DND-41 (cell line): Measurements from ENCODE around the gene NOL3.
A peak's percentile ranks its signal among the peaks of the same experiment; 100 is the strongest.

ENCODE experiments used
- ATAC-seq: fragments of 200-7000 bp; cut with Tn5 transposase; 3 replicates; pipeline ENCODE4 v1.9.1; 2021; ENCODE audit warnings: low read depth; ENCODE audit not compliant: insufficient read depth
- DNase-seq: peaks from one replicate; pipeline ENCODE4 v3.0.0-alpha.2; 2020
- H2AFZ ChIP-seq: 2 replicates; pipeline ENCODE4 v1.6.0; 2012; ENCODE audit warnings: low read depth, low read length
- H3K27ac ChIP-seq: 2 replicates; pipeline ENCODE4 v1.5.1; 2012; ENCODE audit warnings: low read length, inconsistent platforms
- H3K27me3 ChIP-seq: fragments of 200-600 bp; sonication (generic); 2 replicates; pipeline ENCODE4 v1.6.0; 2012; ENCODE audit warnings: low read length, mild to moderate bottlenecking, inconsistent platforms; ENCODE audit not compliant: insufficient read depth, poor library complexity
- H3K36me3 ChIP-seq: 2 replicates; pipeline ENCODE4 v1.5.1; 2012; ENCODE audit warnings: low read length, inconsistent platforms; ENCODE audit not compliant: insufficient read depth
- H3K4me1 ChIP-seq: 2 replicates; pipeline ENCODE4 v1.5.1; 2012; ENCODE audit warnings: mild to moderate bottlenecking, low read length; ENCODE audit not compliant: insufficient read depth
- H3K4me2 ChIP-seq: 2 replicates; pipeline ENCODE4 v1.6.0; 2012; ENCODE audit warnings: mild to moderate bottlenecking, moderate library complexity, low read length, inconsistent platforms; ENCODE audit not compliant: insufficient read depth
- H3K4me3 ChIP-seq, 2 experiments: fragments of 200-600 bp in 1 of 2; shearing (Covaris generic) in 1 of 2; 2 replicates each; pipeline ENCODE4 v1.5.1; 2012 to 2016; ENCODE audit warnings: inconsistent platforms in 2 of 2, low read length in 2 of 2, mild to moderate bottlenecking in 2 of 2, low read depth in 1 of 2, moderate library complexity in 1 of 2
- H3K79me2 ChIP-seq: 2 replicates; pipeline ENCODE4 v1.6.0; 2012; ENCODE audit warnings: low read length, inconsistent platforms; ENCODE audit not compliant: insufficient read depth
- H3K9ac ChIP-seq: 2 replicates; pipeline ENCODE4 v1.6.0; 2012; ENCODE audit warnings: low read depth, mild to moderate bottlenecking, inconsistent platforms, low read length, moderate library complexity
- H3K9me3 ChIP-seq: 2 replicates; pipeline ENCODE4 v1.5.1; 2012; ENCODE audit warnings: low read length, moderate library complexity, mild to moderate bottlenecking, inconsistent platforms; ENCODE audit not compliant: insufficient read depth, severe bottlenecking
- H4K20me1 ChIP-seq: 2 replicates; pipeline ENCODE4 v1.6.0; 2012; ENCODE audit warnings: low read length; ENCODE audit not compliant: insufficient read depth
- EZH2 ChIP-seq: IDR thresholded peaks from 3 replicates; pipeline ENCODE4 v1.6.1; 2012; ENCODE audit warnings: borderline replicate concordance, low read depth, mild to moderate bottlenecking, moderate library complexity, low read length, inconsistent platforms; ENCODE audit not compliant: severe bottlenecking
- TF ChIP-seq, protein P1 (sequence below): IDR thresholded peaks from 2 replicates; pipeline ENCODE4 v1.5.1; 2012; ENCODE audit warnings: borderline replicate concordance, low read length, moderate library complexity, mild to moderate bottlenecking; ENCODE audit not compliant: poor library complexity, severe bottlenecking; ENCODE audit errors: extremely low read depth

NOL3 gene

DNA sequence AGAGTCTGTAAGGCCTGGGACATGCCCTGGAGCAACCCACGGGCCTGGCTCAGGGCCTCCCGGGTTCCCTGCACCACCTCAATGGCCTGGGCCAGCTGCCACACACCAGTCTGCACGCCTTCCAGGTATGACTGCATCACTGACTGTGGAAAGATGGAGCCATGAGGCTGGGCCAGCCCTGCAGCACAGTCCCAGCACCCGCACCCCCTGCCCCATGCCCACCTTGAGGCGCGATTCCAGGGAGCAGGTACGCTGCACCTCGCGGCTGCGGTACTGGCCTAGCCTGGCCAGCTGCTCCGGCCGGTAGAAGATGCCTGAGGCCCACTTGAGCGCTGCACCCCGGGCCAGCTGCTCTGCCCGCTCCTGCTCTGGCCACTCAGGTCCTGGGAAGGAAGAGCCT, 18.5 kb downstream of the NOL3 start:
- Histone ChIP-seq H4K20me1 (peaks cover 15% of the 10 kb centered on the region), H3K4me1 (peaks cover 48% of the 10 kb centered on the region)
- TF ChIP-seq, protein P1, sequence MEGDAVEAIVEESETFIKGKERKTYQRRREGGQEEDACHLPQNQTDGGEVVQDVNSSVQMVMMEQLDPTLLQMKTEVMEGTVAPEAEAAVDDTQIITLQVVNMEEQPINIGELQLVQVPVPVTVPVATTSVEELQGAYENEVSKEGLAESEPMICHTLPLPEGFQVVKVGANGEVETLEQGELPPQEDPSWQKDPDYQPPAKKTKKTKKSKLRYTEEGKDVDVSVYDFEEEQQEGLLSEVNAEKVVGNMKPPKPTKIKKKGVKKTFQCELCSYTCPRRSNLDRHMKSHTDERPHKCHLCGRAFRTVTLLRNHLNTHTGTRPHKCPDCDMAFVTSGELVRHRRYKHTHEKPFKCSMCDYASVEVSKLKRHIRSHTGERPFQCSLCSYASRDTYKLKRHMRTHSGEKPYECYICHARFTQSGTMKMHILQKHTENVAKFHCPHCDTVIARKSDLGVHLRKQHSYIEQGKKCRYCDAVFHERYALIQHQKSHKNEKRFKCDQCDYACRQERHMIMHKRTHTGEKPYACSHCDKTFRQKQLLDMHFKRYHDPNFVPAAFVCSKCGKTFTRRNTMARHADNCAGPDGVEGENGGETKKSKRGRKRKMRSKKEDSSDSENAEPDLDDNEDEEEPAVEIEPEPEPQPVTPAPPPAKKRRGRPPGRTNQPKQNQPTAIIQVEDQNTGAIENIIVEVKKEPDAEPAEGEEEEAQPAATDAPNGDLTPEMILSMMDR, result no peak
- no peak for TF ChIP-seq EZH2

DNA sequence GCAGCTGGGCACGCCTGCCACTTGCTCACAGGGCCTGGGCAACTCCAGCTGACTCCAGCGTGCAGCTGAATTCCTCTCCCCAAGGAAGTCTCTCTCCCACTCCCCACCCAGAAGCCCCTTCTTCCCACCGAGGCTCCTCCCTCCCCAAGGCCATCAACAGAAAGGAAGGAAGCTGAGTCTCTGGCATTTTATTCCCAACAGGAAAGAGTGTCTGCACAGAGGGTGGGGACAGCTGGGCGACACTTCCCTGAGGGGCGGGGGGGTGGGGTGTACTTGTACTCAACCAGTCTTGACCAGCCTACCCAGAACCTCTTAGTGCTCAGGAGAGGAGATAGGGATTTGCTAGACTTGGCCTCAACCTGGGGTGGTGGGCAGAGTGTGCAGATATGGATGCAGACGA, 19.7 kb downstream of the NOL3 start, which contains the start of gene EXOC3L1:
Gene EXOC3L1, minus strand, starts transcription at position 96 of the 400 bp plus-strand sequence. CDS start 460 bp downstream, outside the sequence.
- Histone ChIP-seq H3K27me3 (no peaks in the 10 kb centered on the region), H3K9me3 (no peaks in the 10 kb centered on the region), H3K4me2 (peak within 1 kb of the TSS; percentile 96; the same call in 1 of the 2 replicates), H3K4me1 (peaks cover 47% of the 10 kb centered on the region), H4K20me1 (peaks cover 25% of the 10 kb centered on the region), H3K4me3 (no peak within 1 kb of the TSS), H3K9ac (no peak within 1 kb of the TSS), H3K27ac (no peak within 1 kb of the TSS), H2AFZ (no peak within 1 kb of the TSS), H3K36me3 (peaks cover 27% of the 10 kb centered on the region), H3K79me2 (peaks cover 37% of the 10 kb centered on the region)
- ATAC-seq, result no peak
- DNase-seq, result no peak
- TF ChIP-seq EZH2, result no peak
- TF ChIP-seq, protein P1, result no peak

More for the DNA sequence above, 18.5 kb downstream of the NOL3 start:
- Histone ChIP-seq H3K27ac (no peak overlapping the region), H3K4me3 (no peak overlapping the region), H3K4me2 (no peak overlapping the region), H3K27me3 (no peaks in the 10 kb centered on the region), H3K36me3 (peaks cover 15% of the 10 kb centered on the region), H2AFZ (no peak overlapping the region), H3K9ac (no peak overlapping the region), H3K9me3 (no peaks in the 10 kb centered on the region), H3K79me2 (peaks cover 27% of the 10 kb centered on the region)
- DNase-seq, result no peak
- ATAC-seq, result no peak

DNA sequence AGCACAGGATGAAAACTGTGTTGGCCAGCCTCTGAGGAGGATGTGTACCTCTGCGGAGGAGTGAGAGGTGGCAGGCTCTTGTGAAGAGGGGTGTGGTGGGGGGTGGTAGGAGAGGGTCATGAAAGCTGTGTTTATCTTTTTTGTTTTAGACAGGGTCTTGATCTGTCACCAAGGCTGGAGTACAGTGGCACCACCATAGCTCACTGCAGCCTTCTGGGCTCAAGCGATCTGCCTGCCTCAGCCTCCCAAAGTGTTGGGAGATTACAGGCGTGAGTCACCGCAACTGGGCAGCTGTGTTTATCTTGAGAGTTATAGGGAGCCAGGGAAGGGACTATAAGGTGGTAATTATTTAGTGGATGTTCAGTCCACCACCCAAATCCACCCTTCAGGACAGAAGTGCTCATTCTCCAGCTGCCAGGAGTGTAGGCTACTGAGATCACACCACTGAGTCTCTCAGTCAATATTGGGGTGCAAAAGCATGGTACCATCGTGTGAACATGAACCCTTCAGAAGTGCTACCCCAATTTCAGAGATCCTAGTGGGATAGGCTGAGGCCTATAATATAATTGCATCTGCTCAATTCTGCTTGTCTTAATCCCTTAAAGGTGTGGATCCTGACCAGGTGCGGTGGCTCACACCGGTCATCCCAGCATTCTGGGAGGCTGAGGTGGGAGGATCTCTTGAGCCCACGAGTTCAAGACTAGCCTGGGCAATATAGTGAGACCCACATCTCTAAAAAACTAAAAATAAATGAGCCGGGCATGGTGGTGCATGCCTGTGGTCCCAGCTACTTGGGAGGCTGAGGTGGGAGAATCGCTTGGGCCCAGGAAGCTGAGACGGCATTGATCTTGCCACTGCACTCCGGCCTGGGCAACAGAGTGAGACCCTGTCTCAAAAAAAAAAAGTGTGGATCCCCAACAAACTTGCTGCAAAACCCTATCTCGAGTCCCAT, 20.4 kb downstream of the NOL3 start:
- Histone ChIP-seq H3K27me3 (no peaks in the 10 kb centered on the region), H3K9ac (peak overlapping the region; percentile 85), H3K4me3 (peak overlapping the region in 1 of 2 experiments; percentile 94; a peak in 1 of 4 replicates), H4K20me1 (peaks cover 25% of the 10 kb centered on the region), H3K79me2 (peaks cover 41% of the 10 kb centered on the region), H3K36me3 (peaks cover 34% of the 10 kb centered on the region), H2AFZ (peak overlapping the region; percentile 80), H3K4me2 (peak overlapping the region; percentile 96), H3K9me3 (no peaks in the 10 kb centered on the region), H3K4me1 (peaks cover 40% of the 10 kb centered on the region), H3K27ac (no peak overlapping the region)
- ATAC-seq (no peak), DNase-seq (no peak)
- TF ChIP-seq, protein P1, result no peak
- no peak for TF ChIP-seq EZH2
